Measurements from ENCODE around the gene ZNF248. TPM values are rescaled to one million over a fixed set of nuclear protein-coding genes. Genes with fewer than 3 reads are reported as not detected.

Gene ZNF248
- total RNA-seq, 2 experiments from 2014 or later: 7.4 to 8.7 TPM

DNA sequence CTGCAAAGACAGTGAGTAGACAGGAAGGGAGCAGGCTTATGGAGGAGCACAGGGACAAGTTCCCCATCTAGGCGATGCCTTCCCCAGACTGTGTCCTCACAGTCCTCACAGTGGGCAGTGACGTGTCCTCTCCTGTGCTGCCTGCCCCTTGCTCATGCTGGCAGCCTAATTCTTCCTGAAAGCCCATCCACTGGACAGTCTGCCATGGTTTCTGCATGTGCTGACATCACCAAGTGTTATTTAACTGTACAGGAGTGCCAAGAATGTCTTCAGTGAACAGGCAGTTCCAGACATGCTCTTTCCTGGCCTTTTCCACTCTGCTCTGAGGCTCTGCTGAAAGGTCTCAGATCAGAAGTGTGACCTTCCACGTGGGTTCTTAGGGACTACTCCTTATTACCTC, 54.1 kb downstream of the ZNF248 start:
- CTCF ChIA-PET: no interaction called here
- Mint-ChIP-seq H3K4me1 (no peaks in the 10 kb centered on the region), H3K27ac (no peak overlapping the region), H3K9me3 (ENCODE audit: low read depth) (peaks cover 4% of the 10 kb centered on the region), H3K27me3 (no peaks in the 10 kb centered on the region), H3K36me3 (no peaks in the 10 kb centered on the region), H3K4me3 (no peak overlapping the region)
- ATAC-seq (no peak), DNase-seq (no peak)

DNA sequence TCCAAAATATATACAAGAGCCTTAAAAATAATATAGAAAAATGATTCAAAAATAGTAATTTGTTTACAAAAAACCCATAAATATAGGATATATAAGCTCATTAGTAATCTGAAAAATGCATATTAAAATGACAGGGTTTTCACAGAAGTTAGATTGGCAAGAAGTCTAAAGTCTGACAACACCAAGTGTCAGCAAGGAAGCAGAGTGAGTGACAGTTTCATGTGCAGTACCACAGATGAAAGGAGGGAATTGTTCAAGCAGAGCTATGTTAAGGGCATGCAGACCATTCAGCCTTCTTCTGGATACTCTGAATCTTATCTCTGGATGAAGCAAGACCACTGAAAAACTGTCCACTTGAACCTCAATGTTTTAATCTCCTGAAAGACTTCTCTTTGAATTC, 55.9 kb downstream of the ZNF248 start:
- no peak overlapping the region for H3K27ac Mint-ChIP-seq
- no peak overlapping the region for H3K4me3 Mint-ChIP-seq
- H3K9me3 Mint-ChIP-seq (ENCODE audit: low read depth): peaks cover 4% of the 10 kb centered on the region
- ATAC-seq (no peak), DNase-seq (no peak)
- H3K27me3 Mint-ChIP-seq: no peaks in the 10 kb centered on the region
- no peaks in the 10 kb centered on the region for H3K36me3 Mint-ChIP-seq
- H3K4me1 Mint-ChIP-seq: no peaks in the 10 kb centered on the region
- CTCF ChIA-PET: no interaction called here

DNA sequence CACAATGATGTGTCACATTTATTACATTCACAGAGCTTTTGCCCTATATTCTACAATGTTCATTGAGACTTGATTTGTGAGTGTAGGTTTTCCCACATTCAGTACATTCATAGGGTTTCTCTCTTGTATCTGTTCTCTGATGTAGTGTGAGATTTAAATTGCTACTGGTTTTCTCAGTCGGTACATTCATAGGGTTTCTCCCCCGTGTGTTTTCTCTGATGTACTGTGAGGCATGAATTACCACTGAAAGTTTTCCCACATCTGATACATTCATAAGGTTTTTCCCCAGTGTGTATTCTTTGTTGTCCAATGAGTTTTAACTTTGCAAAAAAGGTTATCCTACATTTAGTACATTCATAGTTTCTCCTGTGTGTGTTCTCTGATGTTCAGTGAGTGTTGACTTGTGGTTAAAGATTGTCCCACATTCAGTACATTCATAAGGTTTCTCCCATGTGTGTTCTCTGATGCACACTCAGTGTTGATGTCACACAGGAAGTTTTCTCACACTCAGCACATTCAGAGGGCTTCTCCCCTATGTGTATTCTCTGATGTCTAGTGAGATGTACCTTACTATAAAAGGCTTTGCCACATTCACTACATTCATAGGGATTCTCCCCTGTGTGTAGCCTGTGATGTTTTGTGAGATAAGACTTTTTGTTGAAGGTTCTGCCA, 63.0 kb downstream of the ZNF248 start:
- DNase-seq (no peak), ATAC-seq (no peak)
- Mint-ChIP-seq H3K36me3 (no peaks in the 10 kb centered on the region), H3K9me3 (ENCODE audit: low read depth) (peaks cover 17% of the 10 kb centered on the region), H3K27ac (no peak overlapping the region), H3K27me3 (no peaks in the 10 kb centered on the region), H3K4me3 (no peak overlapping the region), H3K4me1 (no peaks in the 10 kb centered on the region)
- CTCF ChIA-PET: no interaction called here

DNA sequence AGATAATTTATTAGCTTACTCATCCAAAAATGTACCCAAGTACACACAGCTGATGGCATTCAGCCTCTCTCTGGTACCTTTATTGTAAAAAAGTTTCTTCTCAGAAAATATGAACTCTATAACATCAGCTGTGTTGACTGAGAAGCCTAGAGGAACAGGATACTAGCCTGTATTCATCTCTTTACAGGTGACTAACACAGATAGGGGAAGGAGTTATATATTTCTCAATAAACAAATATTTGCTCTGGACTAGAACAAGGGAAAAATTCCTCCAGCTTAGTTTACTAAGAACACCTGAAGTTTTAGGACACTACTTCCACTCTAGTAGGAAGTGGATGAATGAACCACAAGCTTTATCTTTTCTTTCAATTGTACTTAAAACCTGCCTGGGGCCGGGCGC, 67.8 kb downstream of the ZNF248 start:
- no peaks in the 10 kb centered on the region for H3K36me3 Mint-ChIP-seq
- ATAC-seq (no peak), DNase-seq (no peak)
- H3K4me1 Mint-ChIP-seq: no peaks in the 10 kb centered on the region
- H3K4me3 Mint-ChIP-seq: no peak overlapping the region
- H3K27ac Mint-ChIP-seq: no peak overlapping the region
- CTCF ChIA-PET: no interaction called here
- no peaks in the 10 kb centered on the region for H3K27me3 Mint-ChIP-seq
- H3K9me3 Mint-ChIP-seq (ENCODE audit: low read depth): peaks cover 15% of the 10 kb centered on the region

DNA sequence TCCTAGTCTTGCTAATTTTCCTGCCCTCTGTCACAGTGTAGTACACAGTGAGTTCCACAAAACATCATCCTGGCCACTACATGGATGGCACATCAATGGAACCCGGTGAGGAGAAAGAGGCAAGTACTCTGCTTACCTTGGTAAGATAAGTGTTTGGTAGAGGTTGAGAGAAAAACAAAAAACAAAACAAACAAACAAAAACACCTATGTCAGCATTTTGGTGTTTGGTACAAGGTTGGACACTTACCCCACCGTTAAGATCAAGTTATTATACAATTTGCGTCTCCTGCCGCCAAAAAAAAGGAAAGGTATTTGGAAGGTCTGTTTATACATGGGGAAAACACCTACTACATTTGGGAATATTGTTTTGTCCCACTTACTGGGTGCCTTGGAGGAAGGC, 72.7 kb downstream of the ZNF248 start:
- no peak overlapping the region for H3K4me3 Mint-ChIP-seq
- H3K9me3 Mint-ChIP-seq (ENCODE audit: low read depth): peaks cover 10% of the 10 kb centered on the region
- CTCF ChIA-PET: no interaction called here
- DNase-seq (no peak), ATAC-seq (no peak)
- no peaks in the 10 kb centered on the region for H3K36me3 Mint-ChIP-seq
- no peak overlapping the region for H3K27ac Mint-ChIP-seq
- H3K4me1 Mint-ChIP-seq: no peaks in the 10 kb centered on the region
- no peaks in the 10 kb centered on the region for H3K27me3 Mint-ChIP-seq

DNA sequence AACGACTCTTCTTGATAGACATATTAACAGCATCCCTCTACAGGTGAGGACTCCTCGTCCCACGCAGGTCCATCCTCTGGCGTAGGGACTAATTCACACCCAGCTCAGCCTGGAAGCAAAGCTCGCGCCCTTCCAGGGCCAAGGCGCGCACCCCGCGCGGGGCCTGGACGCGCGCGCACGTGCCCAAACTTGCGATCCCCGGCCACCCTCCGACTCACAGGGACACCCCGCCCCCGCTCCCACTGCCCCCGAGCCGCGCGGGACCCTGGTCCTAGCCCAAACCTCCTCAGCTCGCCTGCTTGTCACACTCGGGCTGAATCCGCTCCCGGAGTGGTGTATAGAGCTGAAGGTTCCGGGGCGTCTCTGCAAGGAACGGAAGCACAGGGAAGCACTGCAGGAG, 76.9 kb downstream of the ZNF248 start:
- peaks cover 9% of the 10 kb centered on the region for H3K9me3 Mint-ChIP-seq (ENCODE audit: low read depth)
- no peak overlapping the region for H3K4me3 Mint-ChIP-seq
- no peaks in the 10 kb centered on the region for H3K36me3 Mint-ChIP-seq
- ATAC-seq (no peak), DNase-seq (no peak)
- CTCF ChIA-PET: interaction anchor here (0.6 kb wide), 1 partner anchor 339 kb away, joined by 3 read pairs; no protein-coding TSS in a partner anchor
- no peaks in the 10 kb centered on the region for H3K4me1 Mint-ChIP-seq
- H3K27ac Mint-ChIP-seq: no peak overlapping the region
- no peaks in the 10 kb centered on the region for H3K27me3 Mint-ChIP-seq

DNA sequence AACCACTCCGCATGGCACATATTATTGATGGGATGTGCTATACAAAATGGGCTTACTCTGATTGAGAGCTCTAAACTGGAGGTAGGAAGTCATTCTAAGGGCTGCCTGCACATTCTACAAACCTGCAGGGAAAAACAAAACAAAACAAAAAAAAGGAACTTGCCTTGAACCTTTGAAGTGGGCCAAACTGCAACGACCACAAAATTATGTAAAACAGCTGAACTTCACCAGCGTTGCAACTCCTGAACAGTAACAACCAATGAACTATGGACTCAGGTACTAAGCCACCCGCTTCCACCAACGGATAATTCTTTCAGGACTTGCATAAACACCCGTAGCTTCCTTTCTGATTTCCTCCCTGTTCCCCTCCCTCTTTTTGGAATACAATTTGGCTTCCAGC, 80.4 kb downstream of the ZNF248 start:
- Mint-ChIP-seq H3K36me3 (no peaks in the 10 kb centered on the region), H3K27me3 (no peaks in the 10 kb centered on the region), H3K4me1 (no peaks in the 10 kb centered on the region), H3K4me3 (no peak overlapping the region), H3K9me3 (ENCODE audit: low read depth) (peaks cover 10% of the 10 kb centered on the region), H3K27ac (no peak overlapping the region)
- DNase-seq (no peak), ATAC-seq (no peak)
- CTCF ChIA-PET: no interaction called here

DNA sequence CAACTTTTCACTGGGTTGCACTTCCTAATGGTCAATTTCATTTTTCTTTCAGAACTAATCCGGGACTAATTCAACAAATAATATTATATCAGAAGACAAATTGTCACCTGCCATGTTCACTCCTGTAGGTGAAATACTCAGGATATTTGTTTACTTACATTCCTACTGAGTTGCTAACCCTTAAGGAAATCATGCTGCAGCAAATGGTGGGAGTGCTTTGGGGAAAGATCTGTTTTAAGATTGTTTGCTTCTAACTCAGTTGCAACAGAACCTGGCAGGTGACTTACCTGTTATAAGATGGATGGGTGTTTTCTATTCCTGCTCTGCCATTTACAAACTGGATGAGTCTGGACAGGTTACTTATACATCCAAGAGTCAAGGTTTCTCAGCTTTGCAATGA, 81.8 kb downstream of the ZNF248 start:
- no peaks in the 10 kb centered on the region for H3K27me3 Mint-ChIP-seq
- H3K36me3 Mint-ChIP-seq: no peaks in the 10 kb centered on the region
- no peaks in the 10 kb centered on the region for H3K4me1 Mint-ChIP-seq
- peaks cover 10% of the 10 kb centered on the region for H3K9me3 Mint-ChIP-seq (ENCODE audit: low read depth)
- H3K4me3 Mint-ChIP-seq: no peak overlapping the region
- CTCF ChIA-PET: no interaction called here
- DNase-seq: no peak
- no peak for ATAC-seq
- no peak overlapping the region for H3K27ac Mint-ChIP-seq

DNA sequence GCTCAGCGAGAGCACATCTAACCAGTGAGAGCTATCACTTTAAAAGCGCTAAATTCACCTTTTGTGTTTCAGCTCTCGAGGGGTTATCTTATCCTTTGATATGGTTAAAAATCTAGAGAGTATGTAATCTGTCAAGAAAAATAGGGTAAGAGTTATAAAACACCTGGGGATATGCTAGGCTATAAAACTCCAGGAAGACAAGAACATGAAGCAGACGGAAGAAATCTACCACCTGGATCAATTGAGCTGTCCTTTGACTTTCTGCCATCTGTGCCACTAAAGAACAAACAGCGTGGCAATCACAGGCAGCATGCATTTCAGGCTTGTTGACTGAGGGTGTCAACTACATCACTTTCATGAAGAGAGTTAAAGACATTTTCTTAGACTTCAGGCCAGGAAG, 83.1 kb downstream of the ZNF248 start:
- no peaks in the 10 kb centered on the region for H3K27me3 Mint-ChIP-seq
- ATAC-seq (no peak), DNase-seq (no peak)
- no peaks in the 10 kb centered on the region for H3K36me3 Mint-ChIP-seq
- CTCF ChIA-PET: no interaction called here
- no peak overlapping the region for H3K27ac Mint-ChIP-seq
- H3K4me3 Mint-ChIP-seq: no peak overlapping the region
- no peaks in the 10 kb centered on the region for H3K4me1 Mint-ChIP-seq
- H3K9me3 Mint-ChIP-seq (ENCODE audit: low read depth): peaks cover 10% of the 10 kb centered on the region

DNA sequence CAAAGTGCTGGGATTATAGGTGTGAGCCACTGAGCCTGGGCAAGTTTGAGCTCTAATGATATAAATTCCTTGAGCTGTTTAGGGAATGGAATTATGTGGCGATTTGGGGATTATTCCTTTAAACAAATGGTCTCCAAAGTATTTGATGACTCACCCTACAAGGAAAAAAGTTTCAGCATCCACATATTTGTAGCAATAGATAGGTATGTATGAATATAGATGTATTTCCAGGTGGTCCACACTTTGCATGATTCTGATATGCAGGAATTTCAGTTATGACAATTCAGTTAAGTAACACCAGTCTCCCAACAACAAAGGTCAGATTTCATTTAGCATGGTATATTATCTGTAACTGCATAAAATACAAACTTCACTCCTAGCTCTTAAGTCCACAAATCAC, 92.2 kb downstream of the ZNF248 start:
- CTCF ChIA-PET: no interaction called here
- no peaks in the 10 kb centered on the region for H3K4me1 Mint-ChIP-seq
- DNase-seq (no peak), ATAC-seq (no peak)
- H3K27ac Mint-ChIP-seq: no peak overlapping the region
- H3K9me3 Mint-ChIP-seq (ENCODE audit: low read depth): peaks cover 15% of the 10 kb centered on the region
- H3K36me3 Mint-ChIP-seq: peaks cover 1% of the 10 kb centered on the region
- no peak overlapping the region for H3K4me3 Mint-ChIP-seq
- no peaks in the 10 kb centered on the region for H3K27me3 Mint-ChIP-seq

DNA sequence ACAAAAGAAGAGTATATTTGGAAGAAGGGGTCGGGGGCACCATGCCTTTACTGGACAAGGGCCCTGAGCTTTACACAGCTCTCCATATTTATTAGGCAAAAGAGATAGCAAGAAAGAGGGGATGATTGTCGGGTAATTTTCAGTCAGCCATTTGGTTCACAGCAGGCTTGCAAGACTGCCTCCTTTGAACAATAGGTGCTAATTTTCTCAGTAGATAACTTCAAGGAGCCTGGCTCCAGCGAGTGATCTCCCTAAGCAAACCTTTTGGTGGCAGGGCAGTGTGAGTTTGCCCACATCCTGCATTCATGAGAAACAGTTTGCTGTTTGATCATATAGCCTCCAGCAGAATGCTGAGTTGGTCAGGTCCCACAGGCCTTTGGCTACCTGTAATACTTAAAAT, 94.3 kb downstream of the ZNF248 start:
- CTCF ChIA-PET: no interaction called here
- Mint-ChIP-seq H3K4me3 (no peak overlapping the region), H3K27ac (no peak overlapping the region), H3K4me1 (no peaks in the 10 kb centered on the region), H3K36me3 (peaks cover 1% of the 10 kb centered on the region), H3K27me3 (no peaks in the 10 kb centered on the region), H3K9me3 (ENCODE audit: low read depth) (peaks cover 16% of the 10 kb centered on the region)
- DNase-seq (no peak), ATAC-seq (no peak)

DNA sequence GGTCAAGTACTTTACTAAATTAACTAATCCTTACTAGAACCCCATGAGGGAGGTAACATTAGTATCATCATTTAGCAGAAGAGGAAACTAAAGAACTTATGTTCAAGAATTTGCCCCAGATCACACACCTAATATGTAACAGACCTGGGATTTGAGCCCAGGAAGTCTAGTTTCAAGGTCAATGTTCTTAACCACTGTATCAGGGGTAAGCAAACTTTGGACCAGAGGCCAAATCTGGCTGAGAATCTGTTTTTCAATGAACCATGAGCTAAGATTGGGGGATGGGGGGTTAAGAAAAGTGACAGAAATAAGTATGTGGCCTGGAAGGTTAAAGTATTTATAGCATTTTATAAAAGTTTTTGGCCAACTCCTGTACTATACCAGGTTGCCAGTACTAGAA, 95.1 kb downstream of the ZNF248 start:
- Mint-ChIP-seq H3K27ac (no peak overlapping the region), H3K4me3 (no peak overlapping the region), H3K4me1 (no peaks in the 10 kb centered on the region), H3K36me3 (peaks cover 1% of the 10 kb centered on the region), H3K9me3 (ENCODE audit: low read depth) (peaks cover 16% of the 10 kb centered on the region), H3K27me3 (no peaks in the 10 kb centered on the region)
- CTCF ChIA-PET: no interaction called here
- ATAC-seq: no peak
- DNase-seq: no peak

DNA sequence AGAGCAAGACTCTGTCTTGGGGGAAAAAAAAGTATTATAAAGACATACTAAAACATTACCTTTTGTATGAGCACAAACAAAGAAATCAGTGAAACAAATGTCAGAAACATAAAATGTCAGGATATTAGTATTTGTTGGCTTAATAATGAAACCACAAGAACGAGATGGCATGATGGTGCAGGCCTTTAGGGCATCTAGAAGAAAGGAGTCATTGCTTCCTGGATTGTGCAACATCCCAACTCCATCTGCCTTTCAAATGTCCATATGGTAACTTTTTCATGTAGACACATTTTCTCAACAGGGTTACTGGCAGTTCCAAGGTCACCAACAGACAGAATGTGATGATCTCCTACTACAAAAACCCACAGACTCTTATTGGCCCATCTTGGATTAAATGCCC, 96.6 kb downstream of the ZNF248 start:
- DNase-seq (no peak), ATAC-seq (no peak)
- CTCF ChIA-PET: no interaction called here
- no peak overlapping the region for H3K4me3 Mint-ChIP-seq
- H3K27me3 Mint-ChIP-seq: no peaks in the 10 kb centered on the region
- no peak overlapping the region for H3K27ac Mint-ChIP-seq
- peaks cover 16% of the 10 kb centered on the region for H3K9me3 Mint-ChIP-seq (ENCODE audit: low read depth)
- peaks cover 1% of the 10 kb centered on the region for H3K36me3 Mint-ChIP-seq
- no peaks in the 10 kb centered on the region for H3K4me1 Mint-ChIP-seq

DNA sequence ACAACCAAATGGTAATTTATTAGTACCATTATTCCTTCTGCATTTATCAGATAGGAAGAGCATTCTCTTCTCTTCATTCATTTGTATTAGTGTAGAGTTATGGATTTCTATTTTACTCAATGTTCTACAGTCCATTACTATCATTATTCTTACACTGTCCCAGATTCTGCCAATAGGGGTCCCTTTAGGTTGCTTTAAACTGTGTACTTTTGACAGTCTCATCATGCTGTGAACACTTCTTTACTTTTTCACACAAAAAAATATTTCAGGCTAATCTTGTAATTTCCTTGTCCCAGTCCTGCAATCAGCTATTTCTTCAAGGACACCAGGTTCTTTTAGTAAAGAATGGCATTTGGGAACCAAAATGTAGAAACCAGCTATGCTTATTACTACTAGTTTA, 99.3 kb downstream of the ZNF248 start:
- Mint-ChIP-seq H3K27me3 (no peaks in the 10 kb centered on the region), H3K4me3 (no peak overlapping the region), H3K27ac (no peak overlapping the region), H3K36me3 (peaks cover 1% of the 10 kb centered on the region), H3K9me3 (ENCODE audit: low read depth) (peaks cover 12% of the 10 kb centered on the region), H3K4me1 (no peaks in the 10 kb centered on the region)
- ATAC-seq: no peak
- CTCF ChIA-PET: no interaction called here
- DNase-seq: no peak
